Ovary (tissue), 3 donors: ENCODE data around the gene PPP1R36.

Experiments used
- CTCF ChIP-seq, 3 donors: fragments of 450-650 bp in 2 of 3; fragments of 200-600 bp in 1 of 3; IDR thresholded peaks; one replicate each; pipeline versions ENCODE4 v1.5.1 to v1.8.0; 2016 to 2022; ENCODE audit warnings: antibody characterized with exemption in 3 of 3, mild to moderate bottlenecking in 1 of 3
- EP300 ChIP-seq: sonication (generic); formaldehyde crosslinking; IDR thresholded peaks from one replicate; pipeline ENCODE4 v1.6.1; 2017; ENCODE audit warnings: antibody characterized with exemption
- POLR2A ChIP-seq: fragments of 450-650 bp; IDR thresholded peaks from one replicate; pipeline ENCODE4 v1.6.1; 2017; ENCODE audit warnings: antibody characterized with exemption, mild to moderate bottlenecking, moderate library complexity
- donor health status: DM: no; HTN: no; CAD: no.

GRCh38 chr14:64506721-64507120 lies 43.0 kb upstream of the PPP1R36 start:
- TF ChIP-seq POLR2A = no peak
- TF ChIP-seq EP300 = no peak
- no peak for TF ChIP-seq CTCF (IDR thresholded peaks at IDR 0.05)
